GM12892 (cell line): ENCODE measurements around the gene SLC9A9.

Experiments used
- POLR2A ChIP-seq: IDR thresholded peaks from 2 replicates; pipeline ENCODE4 v1.6.1; 2011; ENCODE audit warnings: low read depth, low read length, control low read depth
- POLR2AphosphoS5 ChIP-seq: IDR thresholded peaks from 2 replicates; pipeline ENCODE4 v1.6.1; 2011; ENCODE audit warnings: low read depth, low read length, control low read depth

GRCh38 chr3:143634427-143634826 is 213.8 kb downstream of the SLC9A9 start:
- TF ChIP-seq POLR2A, result no peak
- TF ChIP-seq POLR2AphosphoS5, result no peak
